NB4 (cell line): ENCODE measurements around the gene NEK4.

Experiments used
- DNase-seq: peaks from one replicate; pipeline ENCODE4 v3.0.0; 2010; ENCODE audit warnings: low read depth
- H3K4me3 ChIP-seq: one replicate; pipeline ENCODE4 v1.5.1; 2011; ENCODE audit warnings: mild to moderate bottlenecking, low read depth, low read length, moderate library complexity
- CTCF ChIP-seq: IDR thresholded peaks from one replicate; pipeline ENCODE4 v1.5.1; 2012; ENCODE audit warnings: low read depth, low read length
- MAX ChIP-seq: IDR thresholded peaks from 2 replicates; pipeline ENCODE4 v1.6.1; 2011; ENCODE audit warnings: low read depth, low read length
- MYC ChIP-seq: IDR thresholded peaks from 2 replicates; pipeline ENCODE4 v1.6.1; 2011; ENCODE audit warnings: low read depth, low read length
- POLR2A ChIP-seq: IDR thresholded peaks from 2 replicates; pipeline ENCODE4 v1.6.1; 2011; ENCODE audit warnings: mild to moderate bottlenecking; ENCODE audit not compliant: insufficient read length; ENCODE audit errors: extremely low read depth

The NEK4 gene

GRCh38 chr3:52816199-52816598 lies 45.5 kb upstream of the NEK4 start:
- no peak for DNase-seq
- H3K4me3 ChIP-seq = no peak overlapping the region
- no peak for TF ChIP-seq CTCF

GRCh38 chr3:52813810-52814209 lies 43.1 kb upstream of the NEK4 start:
- H3K4me3 ChIP-seq = no peak overlapping the region
- no peak for DNase-seq
- no peak for TF ChIP-seq POLR2A
- no peak for TF ChIP-seq MYC
- no peak for TF ChIP-seq MAX
- TF ChIP-seq CTCF = no peak

DNA sequence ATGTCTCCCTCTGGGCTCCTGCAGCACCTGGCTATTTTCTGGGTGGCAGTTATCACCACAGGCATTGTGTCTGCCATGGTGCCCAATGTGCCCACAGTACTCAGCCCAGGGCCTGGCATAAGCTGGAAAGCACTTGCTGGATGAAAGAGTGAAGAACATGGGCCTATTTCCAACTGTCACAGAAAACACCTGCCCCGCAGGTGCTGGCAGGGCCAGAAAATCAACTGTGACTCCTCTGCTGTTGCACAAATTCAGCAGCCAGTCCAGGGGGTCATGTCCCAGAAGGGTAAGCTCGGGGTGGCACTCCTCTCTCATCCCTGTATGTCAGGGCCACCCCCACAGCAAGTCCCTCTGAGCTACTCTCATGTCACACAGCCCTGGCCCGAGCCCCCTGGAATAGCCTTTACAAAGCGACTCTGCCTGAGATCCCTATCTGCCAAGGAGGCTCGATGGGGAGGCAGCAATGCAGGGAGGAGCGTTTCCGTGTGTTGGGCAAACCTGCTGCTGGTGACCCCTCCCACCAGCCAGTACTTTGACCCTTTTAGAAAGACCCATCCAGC lies 40.8 kb upstream of the NEK4 start:
- H3K4me3 ChIP-seq = no peak overlapping the region
- DNase-seq = no peak
- TF ChIP-seq MAX (no peak), CTCF (no peak), POLR2A (no peak), MYC (no peak)

GRCh38 chr3:52810923-52811322 lies 40.2 kb upstream of the NEK4 start:
- H3K4me3 ChIP-seq = no peak overlapping the region
- DNase-seq = no peak
- TF ChIP-seq CTCF (no peak), MYC (no peak), MAX (no peak), POLR2A (no peak)

- no peak for TF ChIP-seq POLR2A
- no peak for TF ChIP-seq MYC
- TF ChIP-seq MAX = no peak
- no peak for TF ChIP-seq CTCF
Observed at GRCh38 chr3:52809662-52810377, 39.1 kb upstream of the NEK4 start.

DNA sequence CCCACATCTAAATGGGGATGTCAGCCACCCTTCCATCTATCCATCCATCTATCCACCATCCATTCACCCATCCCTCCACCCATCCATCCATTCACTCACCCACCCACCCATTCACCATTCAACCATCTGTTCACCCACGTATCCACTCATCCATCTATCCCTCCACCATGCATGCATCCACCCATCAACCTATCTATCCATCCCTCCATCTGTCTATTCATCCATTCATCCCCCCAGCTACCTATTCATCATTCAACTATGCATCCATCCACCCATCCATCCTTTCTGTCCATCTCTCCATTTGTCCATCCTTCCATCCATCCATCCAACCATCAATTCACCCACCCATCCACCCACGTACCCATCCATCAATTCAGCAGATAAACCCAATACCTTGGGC lies 38.4 kb upstream of the NEK4 start:
- no peak for TF ChIP-seq POLR2A
- no peak for TF ChIP-seq MAX
- no peak for TF ChIP-seq MYC
- TF ChIP-seq CTCF = no peak
- no peak for DNase-seq
- no peak overlapping the region for H3K4me3 ChIP-seq

More at GRCh38 chr3:52809662-52810377, 39.1 kb upstream of the NEK4 start:
- H3K4me3 ChIP-seq = no peak overlapping the region
- no peak for DNase-seq
